ENCODE measurements around the gene HNRNPK. TPM values are rescaled to one million over a fixed set of nuclear protein-coding genes. Genes with fewer than 3 reads are reported as not detected.

HNRNPK gene
- total and polyA plus RNA-seq, 2 of the 13 experiments (the other 11 are each of a cell fraction or from before 2014, with no cell fraction given) = 321 to 712 TPM

- Histone ChIP-seq H3K27me3 (ENCODE audit: control insufficient read depth in 1 of 2, insufficient read depth in 2 of 2, low read length in 2 of 2) (no peaks in the 10 kb centered on the region), H3K79me2 (ENCODE audit: insufficient read depth, low read length) (no peaks in the 10 kb centered on the region), H3K4me1 (ENCODE audit: insufficient read depth, low read length) (peaks cover 18% of the 10 kb centered on the region), H3K36me3 (replicated peaks in 1 of 2; ENCODE audit: control insufficient read depth in 1 of 2, insufficient read depth in 2 of 2, low read length in 2 of 2) (peaks cover 11 to 34% of the 10 kb centered on the region in 2 experiments), H3K4me2 (ENCODE audit: low read depth, low read length) (no peak overlapping the region), H3K9ac (ENCODE audit: insufficient read depth, low read depth, low read length) (no peak overlapping the region), H2AFZ (ENCODE audit: low read length) (no peak overlapping the region), H4K20me1 (ENCODE audit: insufficient read depth, low read length) (no peaks in the 10 kb centered on the region), H3K9me3 (ENCODE audit: low read length) (no peaks in the 10 kb centered on the region), H3K27ac (ENCODE audit: extremely low read length, insufficient read depth, low read length) (no peak overlapping the region), H3K4me3 (replicated peaks in 1 of 3; ENCODE audit: insufficient read depth in 1 of 3, low read depth in 2 of 3, low read length in 3 of 3) (no peak overlapping the region)
- TF ChIP-seq ZNF414 (CRISPR knock-in tag; IDR thresholded peaks at IDR 0.05) (no peak), ZKSCAN8 (CRISPR knock-in tag; IDR thresholded peaks at IDR 0.05; ENCODE audit: borderline replicate concordance) (no peak), JUND (CRISPR knock-in tag; IDR thresholded peaks at IDR 0.05) (no peak), ZBTB2 (CRISPR knock-in tag; IDR thresholded peaks at IDR 0.05; ENCODE audit: low read depth) (no peak)
- no TSS peak for BruUV-seq (replicated peaks)
- in situ Hi-C loops (cut with HindIII; ENCODE audit: extremely low pct_ligation_motif_present, low pct_unique_long_range_greater_than_20kb) = loop anchor here (5.0 kb wide), 2 partner anchors 236 to 326 kb away; no protein-coding TSS in a partner anchor
- FAIRE-seq (no peak), DNase-seq (ENCODE audit: low spot score) (no peak), ATAC-seq (no peak)
- WGBS (ENCODE audit: low lambda C conversion rate) = 93% methylated on average over 6 of the region's 6 CpGs
- ChIA-PET CTCF (ENCODE audit: low intra/inter-chr PET ratio, low total read pairs) (interaction anchor here (2.4 to 3.8 kb wide), 2 partner anchors 236 to 325 kb away, joined by 19 to 24 read pairs; no protein-coding TSS in a partner anchor), POLR2A (no interaction called here)
- intact Hi-C loops (cut with micrococcal nuclease; ENCODE audit: unreplicated experiment) = no loop called here
Observed at GRCh38 chr9:83936523-83936922, 43.5 kb downstream of the HNRNPK start.

DNA sequence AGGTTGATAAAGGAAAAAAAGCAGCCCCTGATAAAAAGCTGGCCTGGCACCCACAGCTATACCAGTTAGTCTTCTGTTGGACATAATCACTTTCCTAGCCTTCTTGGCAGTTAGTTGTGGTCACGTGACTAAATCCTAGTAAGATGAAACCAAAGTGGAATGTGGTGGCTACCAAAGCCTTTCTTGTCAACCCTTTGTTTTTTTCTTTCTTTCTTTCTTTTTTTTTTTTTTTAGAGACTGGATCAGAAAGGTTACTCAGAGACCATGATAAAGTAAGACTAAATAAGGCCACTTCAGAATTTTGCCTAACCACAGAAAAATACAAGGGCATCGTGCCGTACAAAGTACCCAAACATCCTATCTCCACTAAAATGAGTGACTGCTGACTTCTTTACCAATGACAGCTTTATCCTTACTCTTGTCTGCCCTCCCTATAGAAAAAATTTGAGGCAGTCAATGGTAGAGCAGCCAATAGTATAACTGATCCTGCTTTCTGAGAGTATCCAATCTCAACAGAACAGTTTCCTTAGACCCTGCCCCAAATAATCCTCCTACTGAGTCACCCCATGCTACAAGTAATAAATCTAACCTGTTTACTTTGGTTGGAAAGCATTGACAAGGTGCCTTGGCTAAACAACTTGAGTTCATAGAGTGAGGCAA lies 44.6 kb downstream of the HNRNPK start:
- Histone ChIP-seq H3K9me3 (ENCODE audit: low read length) (no peaks in the 10 kb centered on the region), H4K20me1 (ENCODE audit: insufficient read depth, low read length) (no peaks in the 10 kb centered on the region), H3K79me2 (ENCODE audit: insufficient read depth, low read length) (no peaks in the 10 kb centered on the region), H3K4me3 (replicated peaks in 1 of 3; ENCODE audit: insufficient read depth in 1 of 3, low read depth in 2 of 3, low read length in 3 of 3) (no peak overlapping the region), H2AFZ (ENCODE audit: low read length) (no peak overlapping the region), H3K4me1 (ENCODE audit: insufficient read depth, low read length) (peaks cover 18% of the 10 kb centered on the region), H3K27ac (ENCODE audit: extremely low read length, insufficient read depth, low read length) (no peak overlapping the region), H3K27me3 (ENCODE audit: control insufficient read depth in 1 of 2, insufficient read depth in 2 of 2, low read length in 2 of 2) (no peaks in the 10 kb centered on the region), H3K36me3 (replicated peaks in 1 of 2; ENCODE audit: control insufficient read depth in 1 of 2, insufficient read depth in 2 of 2, low read length in 2 of 2) (peaks cover 7 to 23% of the 10 kb centered on the region in 2 experiments), H3K9ac (ENCODE audit: insufficient read depth, low read depth, low read length) (no peak overlapping the region), H3K4me2 (ENCODE audit: low read depth, low read length) (no peak overlapping the region)
- POLR2A ChIA-PET = no interaction called here
- intact Hi-C loops (cut with micrococcal nuclease; ENCODE audit: unreplicated experiment) (no loop called here), in situ Hi-C loops (cut with HindIII; ENCODE audit: extremely low pct_ligation_motif_present, low pct_unique_long_range_greater_than_20kb) (loop anchor here (5.0 kb wide), 2 partner anchors 237 to 327 kb away; no protein-coding TSS in a partner anchor)
- ATAC-seq = no peak
- no peak for FAIRE-seq
- BruUV-seq (replicated peaks) = no TSS peak
- CTCF ChIA-PET (ENCODE audit: low intra/inter-chr PET ratio, low total read pairs) = interaction anchor here (3.8 kb wide), 1 partner anchor 326 kb away, joined by 24 read pairs; no protein-coding TSS in a partner anchor
- no peak for TF ChIP-seq HMG20B (CRISPR knock-in tag; conservative IDR thresholded peaks at IDR 0.05)
- TF ChIP-seq, protein P1, sequence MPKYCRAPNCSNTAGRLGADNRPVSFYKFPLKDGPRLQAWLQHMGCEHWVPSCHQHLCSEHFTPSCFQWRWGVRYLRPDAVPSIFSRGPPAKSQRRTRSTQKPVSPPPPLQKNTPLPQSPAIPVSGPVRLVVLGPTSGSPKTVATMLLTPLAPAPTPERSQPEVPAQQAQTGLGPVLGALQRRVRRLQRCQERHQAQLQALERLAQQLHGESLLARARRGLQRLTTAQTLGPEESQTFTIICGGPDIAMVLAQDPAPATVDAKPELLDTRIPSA (CRISPR knock-in tag; IDR thresholded peaks at IDR 0.05; ENCODE audit: borderline replicate concordance) = no peak
- WGBS (ENCODE audit: low lambda C conversion rate) = 90% methylated on average over 3 of the region's 3 CpGs
- DNase-seq (ENCODE audit: low spot score) = no peak

Measured in HepG2 (cell line).